Measurements from ENCODE around the gene STAP1. TPM values are rescaled to one million over a fixed set of nuclear protein-coding genes. Genes with fewer than 3 reads are reported as not detected.

The STAP1 gene
- total and polyA plus RNA-seq, 2 experiments from 2014 or later = not detected

GRCh38 chr4:67638136-67638535 is 79.6 kb downstream of the STAP1 start:
- no peaks in the 10 kb centered on the region for H3K4me1 ChIP-seq (ENCODE audit: insufficient read depth)
- H2AFZ ChIP-seq = no peak overlapping the region
- H3K4me3 ChIP-seq = no peak overlapping the region
- TF ChIP-seq CREB1 (CRISPR knock-in tag; IDR thresholded peaks at IDR 0.05; ENCODE audit: low read depth) = no peak
- no peak for TF ChIP-seq EZH2 (IDR thresholded peaks at IDR 0.05; ENCODE audit: low read depth, unreplicated experiment)
- H3K36me3 ChIP-seq (ENCODE audit: insufficient read depth) = peaks cover 13% of the 10 kb centered on the region; the same call in 1 of the 2 replicates
- Mint-ChIP-seq H3K36me3 (ENCODE audit: low read depth) (peaks cover 54% of the 10 kb centered on the region), H3K27ac (no peak overlapping the region), H3K4me1 (no peaks in the 10 kb centered on the region), H3K4me3 (no peak overlapping the region), H3K27me3 (ENCODE audit: insufficient read depth, low read depth, poor library complexity) (peaks cover 4% of the 10 kb centered on the region), H3K9me3 (peaks cover 13% of the 10 kb centered on the region)
- no peaks in the 10 kb centered on the region for H3K27me3 ChIP-seq (ENCODE audit: insufficient read depth)
- DNase-seq (ENCODE audit: low spot score) = no peak
- no peaks in the 10 kb centered on the region for H3K79me2 ChIP-seq (replicated peaks; ENCODE audit: insufficient read depth)
- no peaks in the 10 kb centered on the region for H3K9me2 ChIP-seq (ENCODE audit: insufficient read depth)
- H3F3A ChIP-seq (replicated peaks; ENCODE audit: low read depth) = no peaks in the 10 kb centered on the region
- H3K4me2 ChIP-seq = no peak overlapping the region
- no peak for ATAC-seq
- H4K20me1 ChIP-seq (replicated peaks; ENCODE audit: insufficient read depth) = no peaks in the 10 kb centered on the region
- H3K27ac ChIP-seq (ENCODE audit: low read depth) = no peak overlapping the region

- no peaks in the 10 kb centered on the region; the same call in 2 of the 3 replicates for H3K9me3 Mint-ChIP-seq
- no peak for ATAC-seq
Observed at GRCh38 chr4:67651536-67651935, 93.0 kb downstream of the STAP1 start.

More at GRCh38 chr4:67651536-67651935, 93.0 kb downstream of the STAP1 start:
- Mint-ChIP-seq H3K27me3 (ENCODE audit: insufficient read depth, low read depth, poor library complexity) (peaks cover 2% of the 10 kb centered on the region), H3K27ac (no peak overlapping the region), H3K36me3 (ENCODE audit: low read depth) (peaks cover 34% of the 10 kb centered on the region), H3K4me3 (no peak overlapping the region), H3K4me1 (no peaks in the 10 kb centered on the region)
- no peaks in the 10 kb centered on the region for H3K4me1 ChIP-seq (ENCODE audit: insufficient read depth)
- no peaks in the 10 kb centered on the region for H3F3A ChIP-seq (replicated peaks; ENCODE audit: low read depth)
- H3K4me3 ChIP-seq = no peak overlapping the region
- H3K36me3 ChIP-seq (ENCODE audit: insufficient read depth) = peaks cover 6% of the 10 kb centered on the region
- no peaks in the 10 kb centered on the region for H3K9me2 ChIP-seq (ENCODE audit: insufficient read depth)
- no peaks in the 10 kb centered on the region for H3K27me3 ChIP-seq (ENCODE audit: insufficient read depth)
- TF ChIP-seq ZNF462 (CRISPR knock-in tag; IDR thresholded peaks at IDR 0.05) (no peak), REST (IDR thresholded peaks at IDR 0.05; ENCODE audit: unreplicated experiment) (no peak), ETS1 (IDR thresholded peaks at IDR 0.05) (no peak), ZNF114 (CRISPR knock-in tag; IDR thresholded peaks at IDR 0.05) (no peak)
- H3K4me2 ChIP-seq = no peak overlapping the region
- H3K79me2 ChIP-seq (replicated peaks; ENCODE audit: insufficient read depth) = no peaks in the 10 kb centered on the region
- no peak overlapping the region for H3K27ac ChIP-seq (ENCODE audit: low read depth)
- H2AFZ ChIP-seq = no peak overlapping the region
- H4K20me1 ChIP-seq (replicated peaks; ENCODE audit: insufficient read depth) = 0 out of 2 replicates have a peak, but pooled peaks cover 3% of the 10 kb centered on the region
- DNase-seq (ENCODE audit: low spot score) = no peak
